Measurements from ENCODE around the gene NRG2. TPM values are rescaled to one million over a fixed set of nuclear protein-coding genes. Genes with fewer than 3 reads are reported as not detected.

Gene NRG2
- total and polyA plus RNA-seq, 2 of the 8 experiments (the other 6 are each of a cell fraction or from before 2014, with no cell fraction given), result 0.27 to 0.54 TPM

- CTCF ChIA-PET (ENCODE audit: partially characterized antibody), result interaction anchor here (0.6 to 1.1 kb wide), 3 partner anchors 11 to 910 kb away, joined by 3 read pairs; no protein-coding TSS in a partner anchor
- TF ChIP-seq CHD1 (IDR thresholded peaks at IDR 0.05; ENCODE audit: low read depth, low read length) (no peak), CREB1 (IDR thresholded peaks at IDR 0.05) (no peak), RNF2 (IDR thresholded peaks at IDR 0.05; ENCODE audit: borderline replicate concordance, low read depth, low read length, missing control alignments, poor library complexity, severe bottlenecking) (no peak)
These were observed 6.6 kb upstream of the NRG2 start for GRCh38 chr5:140049713-140050112.

More at GRCh38 chr5:140049713-140050112, 6.6 kb upstream of the NRG2 start:
- no peak for DNase-seq (ENCODE audit: low read depth in 1 of 2, low spot score in 2 of 2)
- H3K56ac ChIP-seq (replicated peaks; ENCODE audit: insufficient read length, low read depth, low read length), result no peak overlapping the region
- H2BK20ac ChIP-seq (ENCODE audit: low read length), result no peak overlapping the region
- no peaks in the 10 kb centered on the region for H3K4me1 ChIP-seq (replicated peaks in 1 of 4; ENCODE audit: control insufficient read depth in 3 of 4, insufficient read depth in 4 of 4, low read length in 3 of 4)
- H3K79me2 ChIP-seq (ENCODE audit: control insufficient read depth in 1 of 2, insufficient read depth in 2 of 2, low read length in 2 of 2), result no peaks in the 10 kb centered on the region
- H3K14ac ChIP-seq (ENCODE audit: insufficient read length), result no peak overlapping the region
- POLR2A ChIA-PET (ENCODE audit: partially characterized antibody), result interaction anchor here (0.6 kb wide), 1 partner anchor 1034 kb away, joined by 3 read pairs; no protein-coding TSS in a partner anchor
- H3K23me2 ChIP-seq (ENCODE audit: low read depth, low read length), result no peaks in the 10 kb centered on the region; the same call in 1 of the 2 replicates
- H3K27ac ChIP-seq (ENCODE audit: low read depth, low read length), result no peak overlapping the region
- H3K36me3 ChIP-seq (ENCODE audit: control insufficient read depth in 2 of 4, insufficient read depth in 4 of 4, low read length in 3 of 4), result no peaks in the 10 kb centered on the region
- H2BK12ac ChIP-seq (ENCODE audit: low read depth, low read length), result no peak overlapping the region
- no peak overlapping the region for H4K8ac ChIP-seq (ENCODE audit: extremely low read depth, insufficient read depth, low read length)
- H2AK5ac ChIP-seq (ENCODE audit: low read depth, low read length), result no peak overlapping the region
- no peak overlapping the region for H3K4me2 ChIP-seq (ENCODE audit: insufficient read depth in 1 of 2, low read depth in 2 of 2, low read length in 2 of 2)
- no peak overlapping the region for H2BK5ac ChIP-seq (ENCODE audit: low read depth, low read length)
- no peak overlapping the region for H2AFZ ChIP-seq (ENCODE audit: low read length)
- no peak overlapping the region for H2BK15ac ChIP-seq (ENCODE audit: low read length)
- H3K4ac ChIP-seq (replicated peaks; ENCODE audit: insufficient read length, low read depth, low read length), result no peak overlapping the region
- peaks cover 0 to 2% of the 10 kb centered on the region in 2 experiments for H4K20me1 ChIP-seq (replicated peaks in 1 of 2; ENCODE audit: control insufficient read depth in 1 of 2, insufficient read depth in 2 of 2, low read length in 2 of 2)
- no peak overlapping the region for H4K91ac ChIP-seq (replicated peaks; ENCODE audit: insufficient read length, low read length)
- H2BK120ac ChIP-seq (replicated peaks; ENCODE audit: low read depth, low read length), result no peak overlapping the region
- H3K79me1 ChIP-seq (ENCODE audit: low read depth, low read length), result no peaks in the 10 kb centered on the region
- no peak overlapping the region for H3K9ac ChIP-seq (replicated peaks in 1 of 4; ENCODE audit: extremely low read depth in 1 of 4, low read depth in 3 of 4, low read length in 3 of 4)
- no peaks in the 10 kb centered on the region for H3K9me3 ChIP-seq (ENCODE audit: insufficient read depth in 2 of 2, low read depth in 1 of 2, low read length in 1 of 2)
- no peak for FAIRE-seq
- no peak overlapping the region for H4K5ac ChIP-seq (ENCODE audit: insufficient read length, low read depth, low read length)
- no peak overlapping the region for H3K4me3 ChIP-seq (ENCODE audit: extremely low read depth in 1 of 4, insufficient read depth in 2 of 4, low read depth in 3 of 4, low read length in 4 of 4)
- H3K18ac ChIP-seq (ENCODE audit: extremely low read depth, low read length), result no peak overlapping the region
- peaks cover 2 to 10% (median 5%) of the 10 kb centered on the region in 4 experiments for H3K27me3 ChIP-seq (replicated peaks in 1 of 4; ENCODE audit: control insufficient read depth in 3 of 4, extremely low read depth in 1 of 4, insufficient read depth in 3 of 4, low read length in 3 of 4)
- 84% methylated on average over 5 of the region's 5 CpGs; no CpG with 5 or more reads in 1 of the 2 experiments for WGBS, 2 experiments (ENCODE audit: extremely low coverage in 1 of 2, insufficient coverage in 1 of 2, insufficient read length in 1 of 2, insufficient replicate concordance in 2 of 2, low coverage in 1 of 2, low lambda C conversion rate in 2 of 2, missing lambda C conversion rate in 1 of 2)
- H3K23ac ChIP-seq (ENCODE audit: insufficient read length), result no peak overlapping the region

Data from H1 (cell line).